ENCODE measurements around the gene PAQR5.

The PAQR5 gene

DNA sequence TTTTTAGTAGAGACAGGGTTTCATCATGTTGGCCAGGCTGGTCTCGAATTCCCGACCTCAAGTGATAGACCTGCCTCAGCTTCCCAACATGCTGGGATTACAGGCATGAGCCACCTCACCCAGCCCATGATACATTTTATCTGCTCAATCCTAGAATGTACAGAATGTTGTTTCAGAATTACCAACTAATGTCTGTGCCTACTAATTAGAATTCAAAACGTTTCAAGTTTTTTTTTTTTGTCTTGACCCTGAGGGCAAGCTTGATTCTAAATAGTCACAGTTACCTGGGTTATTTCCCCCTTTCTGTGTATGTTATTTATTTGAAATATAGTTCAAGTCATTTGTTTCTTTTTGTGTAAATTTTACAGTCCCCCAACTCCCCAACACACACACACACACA is 110.1 kb downstream of the PAQR5 start:
- DNase-seq (ENCODE audit: low spot score) = no peak
- TF ChIP-seq, protein P1, sequence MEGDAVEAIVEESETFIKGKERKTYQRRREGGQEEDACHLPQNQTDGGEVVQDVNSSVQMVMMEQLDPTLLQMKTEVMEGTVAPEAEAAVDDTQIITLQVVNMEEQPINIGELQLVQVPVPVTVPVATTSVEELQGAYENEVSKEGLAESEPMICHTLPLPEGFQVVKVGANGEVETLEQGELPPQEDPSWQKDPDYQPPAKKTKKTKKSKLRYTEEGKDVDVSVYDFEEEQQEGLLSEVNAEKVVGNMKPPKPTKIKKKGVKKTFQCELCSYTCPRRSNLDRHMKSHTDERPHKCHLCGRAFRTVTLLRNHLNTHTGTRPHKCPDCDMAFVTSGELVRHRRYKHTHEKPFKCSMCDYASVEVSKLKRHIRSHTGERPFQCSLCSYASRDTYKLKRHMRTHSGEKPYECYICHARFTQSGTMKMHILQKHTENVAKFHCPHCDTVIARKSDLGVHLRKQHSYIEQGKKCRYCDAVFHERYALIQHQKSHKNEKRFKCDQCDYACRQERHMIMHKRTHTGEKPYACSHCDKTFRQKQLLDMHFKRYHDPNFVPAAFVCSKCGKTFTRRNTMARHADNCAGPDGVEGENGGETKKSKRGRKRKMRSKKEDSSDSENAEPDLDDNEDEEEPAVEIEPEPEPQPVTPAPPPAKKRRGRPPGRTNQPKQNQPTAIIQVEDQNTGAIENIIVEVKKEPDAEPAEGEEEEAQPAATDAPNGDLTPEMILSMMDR (IDR thresholded peaks at IDR 0.05; ENCODE audit: extremely low read depth, missing control alignments) = no peak

GRCh38 chr15:69410248-69410874 is 111.6 kb downstream of the PAQR5 start:
- no peak for DNase-seq (ENCODE audit: low spot score)
- TF ChIP-seq, protein P1 (IDR thresholded peaks at IDR 0.05; ENCODE audit: extremely low read depth, missing control alignments) = no peak

DNA sequence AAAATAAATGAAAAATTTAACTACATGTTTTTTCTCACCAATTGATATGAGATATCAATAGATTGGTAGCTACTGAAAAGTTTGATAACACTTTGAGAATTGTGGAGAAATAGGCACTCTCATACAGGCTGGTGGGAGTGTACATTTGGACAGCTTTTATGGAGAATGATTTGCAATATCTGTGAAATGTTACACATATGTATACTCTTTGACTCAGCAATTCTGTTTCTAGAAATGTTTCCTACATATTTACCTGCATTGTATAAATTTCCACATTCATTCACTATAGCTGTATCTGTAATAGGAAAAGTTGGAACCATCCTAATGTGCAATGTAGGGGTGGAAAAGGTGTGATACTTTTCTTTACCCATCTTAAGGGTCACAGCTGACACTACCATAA is 113.6 kb downstream of the PAQR5 start:
- DNase-seq (ENCODE audit: low spot score) = no peak
- TF ChIP-seq, protein P1 (IDR thresholded peaks at IDR 0.05; ENCODE audit: extremely low read depth, missing control alignments) = no peak

DNA sequence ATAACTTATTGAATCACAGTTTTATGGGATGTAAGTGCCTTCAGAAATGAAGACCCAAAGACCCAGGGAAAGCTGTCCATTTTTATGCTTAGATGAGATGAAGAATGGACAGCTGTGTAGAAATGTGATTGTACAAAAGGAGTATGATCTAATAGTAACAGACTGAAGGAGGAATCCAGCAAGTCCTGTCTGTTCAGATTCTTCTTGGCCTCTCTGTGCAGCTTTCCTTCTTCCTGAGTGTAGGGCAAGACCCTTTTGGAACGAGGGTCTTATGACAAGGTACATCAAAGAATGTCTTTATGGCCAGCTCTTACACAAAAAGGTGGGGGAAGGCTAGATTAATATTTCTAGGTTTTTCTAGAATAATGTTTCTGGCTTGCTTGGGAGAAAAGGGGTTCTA is 114.0 kb downstream of the PAQR5 start:
- TF ChIP-seq, protein P1 (IDR thresholded peaks at IDR 0.05; ENCODE audit: extremely low read depth, missing control alignments) = no peak
- no peak for DNase-seq (ENCODE audit: low spot score)

DNA sequence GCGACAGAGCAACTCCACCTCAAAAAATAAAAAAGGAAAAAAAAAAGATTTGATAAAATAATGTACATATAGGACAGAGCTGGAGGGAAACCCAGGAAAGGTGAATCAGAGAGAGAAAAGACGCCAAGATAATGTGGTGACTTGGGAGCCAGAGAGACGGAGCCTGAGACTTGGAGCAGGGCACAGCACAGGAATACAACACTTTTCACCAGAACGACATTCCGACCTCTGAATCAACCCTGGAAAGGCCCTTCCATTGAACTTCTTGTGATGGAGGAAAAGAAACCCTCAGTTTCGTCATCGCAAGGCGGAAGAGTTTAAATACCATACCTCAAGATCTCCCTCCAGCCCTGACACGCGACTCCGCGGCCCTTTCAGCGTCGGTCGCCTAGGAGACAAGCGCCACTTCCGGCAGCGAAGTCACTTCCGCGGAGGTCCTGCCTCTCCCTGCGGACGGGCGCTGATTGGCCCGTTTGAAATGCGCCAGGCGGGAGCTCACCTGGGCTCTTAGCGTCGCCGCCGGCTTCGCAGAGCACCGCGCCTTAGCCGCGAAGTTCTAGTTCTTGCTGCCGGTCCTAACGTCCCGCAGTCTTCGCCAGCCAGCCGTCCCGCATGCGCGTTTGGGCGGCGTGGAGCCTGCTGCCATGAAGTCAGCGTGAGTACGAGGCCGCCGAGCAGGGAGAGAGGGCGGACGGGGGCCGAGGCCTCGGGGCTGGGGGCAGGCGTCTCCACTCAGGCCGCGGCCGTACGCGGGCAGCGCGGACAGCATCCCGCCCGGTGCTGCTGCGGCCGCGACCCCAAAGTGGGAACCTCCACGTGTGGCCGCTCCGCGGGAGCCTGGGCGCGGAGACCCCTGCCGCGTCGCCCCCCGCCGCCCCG is 115.3 kb downstream of the PAQR5 start, which contains the start of gene KIF23:
Gene KIF23 (plus strand): TSS at position 528 of the 879 bp plus-strand sequence. CDS start 117 bp downstream, at position 645.
- TF ChIP-seq, protein P1 (IDR thresholded peaks at IDR 0.05; ENCODE audit: extremely low read depth, missing control alignments) = no peak
- DNase-seq (ENCODE audit: low spot score) = peak; percentile 98

GRCh38 chr15:69414701-69415167 is 116.0 kb downstream of the PAQR5 start:
- TF ChIP-seq, protein P1 (IDR thresholded peaks at IDR 0.05; ENCODE audit: extremely low read depth, missing control alignments) = no peak
- peak; percentile 60 for DNase-seq (ENCODE audit: low spot score)

- TF ChIP-seq, protein P1 (IDR thresholded peaks at IDR 0.05; ENCODE audit: extremely low read depth, missing control alignments) = no peak
- no peak for DNase-seq (ENCODE audit: low spot score)
These were observed 116.7 kb downstream of the PAQR5 start for GRCh38 chr15:69415381-69415780.
